Measurements from ENCODE around the gene JAK3. TPM values are rescaled to one million over a fixed set of nuclear protein-coding genes. Genes with fewer than 3 reads are reported as not detected.

JAK3 gene
- total RNA-seq, 1 donor, result 7.8 TPM

DNA sequence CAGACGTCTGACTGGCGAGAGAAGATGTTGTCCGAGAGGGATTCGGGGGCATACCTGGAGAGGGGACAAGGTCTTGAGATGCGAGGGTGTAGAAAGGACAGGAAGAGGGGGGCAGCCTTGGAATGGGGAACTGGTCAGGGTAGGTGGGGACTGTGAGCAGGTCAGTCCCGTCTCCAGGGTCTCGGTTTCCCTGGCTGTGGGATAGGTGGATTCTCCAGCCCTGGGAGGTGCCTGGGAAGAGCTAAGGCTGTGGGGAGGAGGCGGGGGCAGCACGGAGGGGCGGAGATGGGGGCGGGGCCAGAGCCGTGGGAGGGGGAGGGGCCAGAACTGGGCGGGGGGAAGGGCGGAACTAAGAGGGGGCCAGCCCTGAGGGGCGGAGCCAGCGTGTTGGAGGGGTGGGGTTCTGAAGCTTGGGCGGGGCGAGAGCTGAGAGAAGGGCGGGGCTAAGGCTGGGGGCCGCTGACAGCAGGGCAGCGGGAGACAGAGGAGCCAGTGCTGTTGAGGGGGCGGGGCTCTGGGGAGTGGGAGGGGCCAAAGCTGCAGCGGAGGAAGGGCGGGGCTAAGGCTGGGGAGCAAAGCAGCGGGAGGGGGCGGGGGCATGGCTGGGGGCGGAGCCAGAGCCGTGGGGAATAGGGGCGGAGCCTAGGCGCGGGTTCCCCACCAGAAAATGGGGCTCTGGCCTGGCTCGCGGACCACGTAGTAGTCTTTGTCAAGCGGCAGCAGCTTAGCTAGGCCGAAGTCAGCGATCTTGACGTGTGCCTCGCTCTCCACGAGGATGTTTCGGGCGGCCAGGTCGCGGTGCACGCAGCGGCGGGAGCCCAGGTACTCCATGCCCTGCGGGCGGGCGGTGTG is 17.0 kb downstream of the JAK3 start:
- DNase-seq (ENCODE audit: low read depth), result peak; percentile 28
- TF ChIP-seq, protein P1, sequence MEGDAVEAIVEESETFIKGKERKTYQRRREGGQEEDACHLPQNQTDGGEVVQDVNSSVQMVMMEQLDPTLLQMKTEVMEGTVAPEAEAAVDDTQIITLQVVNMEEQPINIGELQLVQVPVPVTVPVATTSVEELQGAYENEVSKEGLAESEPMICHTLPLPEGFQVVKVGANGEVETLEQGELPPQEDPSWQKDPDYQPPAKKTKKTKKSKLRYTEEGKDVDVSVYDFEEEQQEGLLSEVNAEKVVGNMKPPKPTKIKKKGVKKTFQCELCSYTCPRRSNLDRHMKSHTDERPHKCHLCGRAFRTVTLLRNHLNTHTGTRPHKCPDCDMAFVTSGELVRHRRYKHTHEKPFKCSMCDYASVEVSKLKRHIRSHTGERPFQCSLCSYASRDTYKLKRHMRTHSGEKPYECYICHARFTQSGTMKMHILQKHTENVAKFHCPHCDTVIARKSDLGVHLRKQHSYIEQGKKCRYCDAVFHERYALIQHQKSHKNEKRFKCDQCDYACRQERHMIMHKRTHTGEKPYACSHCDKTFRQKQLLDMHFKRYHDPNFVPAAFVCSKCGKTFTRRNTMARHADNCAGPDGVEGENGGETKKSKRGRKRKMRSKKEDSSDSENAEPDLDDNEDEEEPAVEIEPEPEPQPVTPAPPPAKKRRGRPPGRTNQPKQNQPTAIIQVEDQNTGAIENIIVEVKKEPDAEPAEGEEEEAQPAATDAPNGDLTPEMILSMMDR (IDR thresholded peaks at IDR 0.05; ENCODE audit: insufficient read depth, low read depth, low read length), result no peak
- H3K4me3 ChIP-seq (ENCODE audit: low read depth, low read length), result no peak overlapping the region

DNA sequence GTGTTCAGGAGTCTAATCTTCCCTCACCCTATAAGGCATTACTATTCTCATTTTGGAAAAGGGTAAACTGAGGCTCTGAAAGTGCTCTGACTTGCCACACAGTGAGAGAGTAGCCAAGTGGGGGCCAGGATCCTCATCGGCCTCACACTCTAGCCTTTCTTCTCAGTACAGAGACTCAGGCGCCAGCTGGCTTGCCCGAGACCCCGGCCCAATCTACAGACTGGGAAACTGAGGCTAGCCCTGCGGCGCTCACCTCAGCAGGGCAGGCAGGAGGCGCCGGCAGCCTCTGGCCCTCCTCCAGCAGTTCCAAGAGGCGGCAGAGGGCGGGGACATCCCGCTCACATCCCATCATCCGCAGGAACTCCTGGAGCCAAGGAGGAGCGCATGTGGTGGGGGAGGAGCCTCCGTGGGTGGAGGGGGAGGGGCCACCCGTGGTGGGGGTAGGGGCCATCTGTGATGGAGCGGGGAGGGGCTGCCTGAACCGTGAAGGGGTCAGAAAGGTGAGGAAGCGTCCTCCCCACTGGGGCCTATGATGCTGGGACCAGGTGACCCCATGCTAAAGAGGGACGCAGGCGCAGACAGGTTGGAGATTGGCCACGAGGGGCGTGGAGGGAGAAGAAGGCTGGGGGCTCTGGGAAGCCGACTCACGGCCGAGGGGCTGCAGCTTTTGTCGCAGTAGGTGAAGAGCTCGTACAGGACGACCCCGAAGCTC is 17.8 kb downstream of the JAK3 start:
- H3K4me3 ChIP-seq (ENCODE audit: low read depth, low read length), result no peak overlapping the region
- TF ChIP-seq, protein P1 (IDR thresholded peaks at IDR 0.05; ENCODE audit: insufficient read depth, low read depth, low read length), result no peak
- DNase-seq (ENCODE audit: low read depth), result no peak

DNA sequence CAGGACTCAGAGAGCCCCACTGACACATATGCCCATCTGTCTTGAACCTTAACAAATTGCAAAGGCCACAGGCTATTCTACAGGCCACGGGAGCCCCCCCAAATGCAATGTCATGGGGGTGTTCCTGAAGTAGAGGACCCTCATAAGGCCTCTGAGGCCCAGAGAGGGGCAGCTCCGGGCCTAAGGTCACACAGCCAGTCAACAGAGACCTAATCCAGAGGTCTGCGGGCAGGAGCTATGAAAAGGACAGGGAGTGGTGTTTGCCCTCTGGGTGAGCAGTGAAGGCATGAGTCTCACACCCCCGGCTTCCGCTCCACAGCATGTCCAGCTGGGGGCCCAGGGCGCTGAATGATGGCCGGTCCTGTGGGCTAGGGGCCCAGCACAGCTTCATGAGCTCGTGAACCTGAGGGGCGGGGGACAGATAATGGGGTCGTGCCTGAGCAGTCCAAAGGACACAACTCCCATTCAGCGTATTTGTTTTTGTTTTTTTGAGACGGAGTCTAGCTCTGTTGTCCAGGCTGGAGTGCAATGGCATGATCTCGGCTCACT is 21.2 kb downstream of the JAK3 start:
- TF ChIP-seq, protein P1 (IDR thresholded peaks at IDR 0.05; ENCODE audit: insufficient read depth, low read depth, low read length), result no peak
- no peak for DNase-seq (ENCODE audit: low read depth)
- H3K4me3 ChIP-seq (ENCODE audit: low read depth, low read length), result no peak overlapping the region

DNA sequence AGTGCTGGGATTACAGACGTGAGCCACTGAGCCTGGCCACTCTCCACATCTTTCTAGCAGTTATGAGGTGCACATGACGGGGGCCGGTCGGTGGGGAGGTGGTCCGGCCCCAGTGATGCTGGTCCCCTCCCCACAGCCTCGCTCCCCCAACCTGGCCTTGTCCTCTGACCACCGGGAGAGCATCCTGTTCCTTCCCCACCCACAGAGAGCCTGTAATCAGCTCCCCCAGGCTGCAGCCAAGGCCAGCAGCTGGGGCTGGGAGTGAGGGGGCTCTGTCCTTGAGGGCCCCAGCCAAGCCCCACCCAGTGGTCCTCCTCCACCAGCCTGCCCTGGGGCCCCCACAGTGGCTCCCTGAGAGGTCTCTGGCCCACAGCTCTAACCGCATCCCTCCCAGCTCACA is 23.4 kb downstream of the JAK3 start:
- DNase-seq (ENCODE audit: low read depth), result no peak
- TF ChIP-seq, protein P1 (IDR thresholded peaks at IDR 0.05; ENCODE audit: insufficient read depth, low read depth, low read length), result no peak

DNA sequence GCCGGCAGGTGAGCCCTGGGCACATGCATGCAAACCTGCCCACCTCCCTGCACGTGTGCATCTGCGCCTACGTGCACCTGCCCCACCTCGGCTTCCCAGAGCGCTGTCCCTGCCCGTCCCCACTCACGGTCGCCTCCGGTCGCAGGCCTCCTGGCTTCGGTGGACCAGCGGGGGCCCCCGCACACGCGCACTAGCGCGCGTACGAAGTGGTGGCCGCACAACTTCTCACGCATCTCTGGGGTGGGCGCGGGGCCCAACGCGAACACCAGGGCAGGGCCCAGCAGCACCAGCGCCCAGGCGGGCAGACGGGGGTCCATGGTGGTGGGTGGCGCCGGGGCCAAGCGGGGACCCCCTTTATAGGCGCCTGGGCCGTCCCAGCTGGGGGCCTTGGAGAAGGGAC is 26.6 kb downstream of the JAK3 start, which contains the start of gene INSL3:
TSS of gene INSL3 (minus strand) at position 330 of the 400 bp plus-strand sequence. CDS start at position 317, 13 bp downstream.
- no peak for DNase-seq (ENCODE audit: low read depth)
- TF ChIP-seq, protein P1 (IDR thresholded peaks at IDR 0.05; ENCODE audit: insufficient read depth, low read depth, low read length), result no peak
- no peak within 1 kb of the TSS for H3K4me3 ChIP-seq (ENCODE audit: low read depth, low read length)

More for the DNA sequence above, 23.4 kb downstream of the JAK3 start:
- H3K4me3 ChIP-seq (ENCODE audit: low read depth, low read length), result no peak overlapping the region

DNA sequence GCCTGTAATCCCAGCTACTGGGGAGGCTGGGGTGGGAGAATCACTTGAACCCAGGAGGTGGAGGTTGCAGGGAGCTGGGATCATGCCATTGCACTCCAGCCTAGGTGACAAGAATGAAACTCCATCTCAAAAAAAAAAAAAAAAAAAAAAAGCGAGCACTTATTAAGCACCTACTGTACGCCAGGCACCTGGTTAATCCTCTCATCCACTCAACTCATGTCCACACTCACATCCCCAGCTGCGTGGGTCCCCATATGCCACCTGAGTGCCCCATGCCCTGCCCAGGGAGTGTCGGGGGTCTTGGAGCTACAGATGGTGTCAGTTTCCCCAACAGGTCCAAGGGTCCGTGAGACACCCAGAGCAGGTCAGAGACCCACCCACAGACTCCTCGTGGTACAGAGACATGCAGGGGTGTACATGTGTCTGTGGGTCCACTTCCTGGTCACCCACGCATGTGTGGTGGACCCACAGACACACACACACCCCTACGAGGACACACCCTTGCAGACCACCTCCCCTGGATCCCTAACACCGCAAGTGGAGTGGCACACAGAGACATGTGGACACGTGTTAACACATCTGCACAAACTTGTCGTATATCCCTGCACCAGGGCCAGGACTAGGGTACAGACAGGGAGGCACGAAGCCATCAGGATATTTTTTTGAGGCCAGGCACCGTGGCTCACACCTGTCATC is 30.0 kb downstream of the JAK3 start:
- DNase-seq (ENCODE audit: low read depth), result no peak
- no peak overlapping the region for H3K4me3 ChIP-seq (ENCODE audit: low read depth, low read length)
- TF ChIP-seq, protein P1 (IDR thresholded peaks at IDR 0.05; ENCODE audit: insufficient read depth, low read depth, low read length), result no peak
